Ureter (tissue), 1 donor: ENCODE measurements around the gene MRPL53. TPM values are rescaled to one million over a fixed set of nuclear protein-coding genes. Genes with fewer than 3 reads are reported as not detected.

Experiments used
- DNase-seq: peaks from one replicate; pipeline ENCODE4 v3.0.0-alpha.2; 2020; ENCODE audit warnings: low spot score
- total RNA-seq: library from RNA; stranded (reverse); gene quantifications from one replicate; pipeline ENCODE4 v1.2.4, GENCODE V29; 2023
- donor health status: DM: yes; HTN: yes; CAD: no.

MRPL53 gene
- total RNA-seq, 1 donor from 2014 or later = 71.8 TPM

DNA sequence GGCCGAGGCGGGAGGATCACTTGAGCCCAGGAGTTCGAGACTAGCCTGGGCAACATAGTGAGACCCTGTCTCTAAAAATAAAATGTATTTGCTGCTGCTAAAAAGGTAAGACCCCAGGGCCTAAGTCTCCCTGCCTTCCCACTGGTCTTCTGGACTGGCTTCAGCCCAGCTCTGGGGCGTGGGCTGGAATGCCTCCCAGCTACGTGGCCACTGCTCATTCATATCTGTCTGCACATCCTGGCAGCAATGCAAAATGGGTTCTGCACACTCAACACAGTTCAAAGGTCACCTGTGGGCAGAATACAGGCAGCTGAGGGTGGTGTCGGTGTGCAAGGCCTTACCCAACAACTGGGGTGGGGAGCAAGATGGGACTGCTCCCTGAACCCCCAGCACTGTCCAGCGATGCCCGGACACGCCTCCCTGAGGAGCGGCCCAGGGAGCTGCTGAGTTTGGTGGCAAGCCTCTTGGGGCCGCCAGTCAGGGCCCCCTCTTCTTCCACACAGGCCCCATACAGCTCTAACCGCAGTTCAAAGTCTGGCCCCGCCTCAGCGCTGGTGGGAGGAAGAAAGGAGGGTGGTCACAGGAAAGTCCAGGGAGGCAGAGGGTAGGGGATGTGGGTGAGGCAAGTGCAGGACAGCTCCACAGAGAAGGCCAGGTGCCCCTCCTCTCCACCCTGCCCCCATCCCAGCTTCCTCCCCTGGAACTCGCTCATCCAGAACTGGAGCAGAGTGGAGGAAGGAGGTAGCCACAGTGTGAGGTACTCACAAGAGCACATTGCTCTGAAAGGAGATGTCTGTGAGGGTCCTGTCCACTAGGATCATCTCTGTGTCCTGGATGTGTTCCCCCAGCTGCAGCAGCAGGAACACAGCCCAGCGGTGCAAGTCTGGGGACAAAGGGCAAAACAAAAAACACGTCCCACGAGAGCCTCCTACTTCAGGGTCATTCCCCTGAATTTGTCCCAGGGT lies 42.7 kb downstream of the MRPL53 start:
- no peak for DNase-seq

DNA sequence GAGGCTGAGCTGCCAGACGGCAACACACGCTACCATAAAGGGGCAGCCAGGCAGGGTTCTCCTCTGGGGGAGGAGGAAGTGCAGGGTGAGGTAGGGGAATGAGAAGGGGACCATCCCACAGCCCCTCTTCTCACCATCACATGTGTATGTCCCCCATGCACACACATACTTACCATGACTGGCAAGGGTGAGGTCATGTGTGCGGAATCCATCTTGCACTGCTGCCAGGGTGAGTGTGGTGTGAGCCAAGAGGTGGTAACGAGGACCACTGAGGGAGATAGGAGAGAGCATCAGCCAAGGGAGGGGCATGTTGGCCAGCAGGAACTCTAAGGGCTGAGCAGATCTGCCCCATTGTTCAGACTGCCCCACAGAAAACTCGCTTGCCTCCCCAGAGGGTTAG lies 43.8 kb downstream of the MRPL53 start:
- DNase-seq = no peak

DNA sequence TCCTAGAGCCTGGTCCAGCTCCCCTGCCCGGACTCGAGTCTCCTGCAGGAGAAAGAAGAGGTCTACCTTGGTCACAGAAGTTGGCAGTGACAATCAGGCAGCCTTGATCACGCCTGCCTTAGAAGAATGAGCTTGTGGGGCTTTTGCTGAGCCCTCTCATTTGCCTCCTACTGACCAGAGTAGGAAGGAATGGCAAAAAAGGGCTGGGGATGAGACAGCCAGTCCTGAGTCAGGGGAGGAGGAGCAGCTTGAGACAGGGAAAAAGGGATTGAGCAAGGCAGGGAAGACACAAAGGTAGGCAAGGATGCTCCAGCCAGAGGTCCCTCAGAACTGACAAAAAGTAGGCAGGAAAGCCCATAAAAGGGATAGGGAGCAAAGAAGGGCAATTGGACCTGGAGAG lies 44.9 kb downstream of the MRPL53 start:
- DNase-seq = no peak

DNA sequence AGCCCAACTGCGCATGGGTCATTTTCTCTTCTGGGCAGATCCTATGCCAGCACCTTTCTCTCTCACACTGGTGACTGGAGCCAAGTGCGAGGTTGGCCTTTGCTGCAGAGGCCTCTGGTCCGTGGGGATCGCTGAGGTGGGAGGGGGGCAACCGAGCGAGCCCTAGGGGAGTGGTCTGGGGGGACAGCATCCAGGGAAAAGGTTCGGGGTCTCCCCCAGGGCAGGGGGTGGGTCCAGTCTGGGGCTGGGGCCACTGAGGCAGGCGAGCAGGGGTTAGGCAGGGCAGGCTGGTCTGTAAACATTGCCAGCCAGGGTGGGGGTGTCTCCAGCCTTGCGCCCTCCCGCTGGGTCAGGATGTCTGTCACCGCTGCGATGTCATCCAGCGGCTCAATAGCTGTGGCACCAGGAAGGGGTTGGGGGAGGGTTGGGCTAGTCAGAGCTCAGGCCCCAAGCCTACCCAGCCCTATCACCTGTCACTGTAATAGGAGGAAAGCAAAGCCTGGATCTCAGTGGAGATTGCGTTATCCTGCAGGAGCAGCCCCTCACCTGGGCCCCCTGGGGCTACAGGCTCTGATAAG lies 46.2 kb downstream of the MRPL53 start:
- DNase-seq = no peak

DNA sequence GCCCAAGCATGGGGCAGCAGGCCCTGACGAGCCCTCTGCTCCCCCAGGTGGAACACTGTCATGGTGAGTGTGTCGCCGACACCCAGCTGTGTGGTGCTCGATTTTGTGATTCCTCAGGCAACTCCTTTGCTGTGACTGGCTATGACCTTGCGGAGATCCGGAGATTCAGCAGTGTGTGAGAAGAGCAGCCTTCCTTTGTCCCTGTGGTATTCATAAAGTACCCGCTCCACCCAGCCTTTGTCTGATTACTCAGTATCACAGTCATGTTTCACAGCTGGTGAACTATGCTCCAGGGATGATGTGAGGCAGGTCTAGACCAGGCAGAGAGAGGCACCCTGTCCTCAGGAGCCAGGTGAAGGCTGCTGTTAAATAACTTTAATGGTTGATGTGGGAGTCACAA lies 47.0 kb downstream of the MRPL53 start:
- DNase-seq = no peak

DNA sequence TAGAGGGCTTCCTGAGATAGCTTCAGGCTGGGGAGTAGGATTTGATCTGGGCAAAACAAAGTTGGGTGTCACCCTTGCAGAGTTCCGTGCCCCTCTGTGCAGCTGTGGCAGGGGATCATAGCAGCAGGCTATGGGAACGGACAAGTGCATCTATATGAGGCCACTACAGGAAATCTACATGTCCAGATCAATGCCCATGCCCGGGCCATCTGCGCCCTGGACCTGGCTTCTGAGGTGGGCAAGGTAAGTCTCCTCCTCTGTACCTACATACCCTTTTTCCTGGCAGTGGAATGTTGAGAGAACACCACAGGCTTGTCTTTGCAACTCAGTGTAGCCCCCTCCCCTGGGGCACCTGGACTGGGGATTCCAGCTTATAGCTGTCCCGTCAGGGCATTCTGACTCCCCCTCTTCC lies 47.5 kb downstream of the MRPL53 start:
- DNase-seq = no peak

DNA sequence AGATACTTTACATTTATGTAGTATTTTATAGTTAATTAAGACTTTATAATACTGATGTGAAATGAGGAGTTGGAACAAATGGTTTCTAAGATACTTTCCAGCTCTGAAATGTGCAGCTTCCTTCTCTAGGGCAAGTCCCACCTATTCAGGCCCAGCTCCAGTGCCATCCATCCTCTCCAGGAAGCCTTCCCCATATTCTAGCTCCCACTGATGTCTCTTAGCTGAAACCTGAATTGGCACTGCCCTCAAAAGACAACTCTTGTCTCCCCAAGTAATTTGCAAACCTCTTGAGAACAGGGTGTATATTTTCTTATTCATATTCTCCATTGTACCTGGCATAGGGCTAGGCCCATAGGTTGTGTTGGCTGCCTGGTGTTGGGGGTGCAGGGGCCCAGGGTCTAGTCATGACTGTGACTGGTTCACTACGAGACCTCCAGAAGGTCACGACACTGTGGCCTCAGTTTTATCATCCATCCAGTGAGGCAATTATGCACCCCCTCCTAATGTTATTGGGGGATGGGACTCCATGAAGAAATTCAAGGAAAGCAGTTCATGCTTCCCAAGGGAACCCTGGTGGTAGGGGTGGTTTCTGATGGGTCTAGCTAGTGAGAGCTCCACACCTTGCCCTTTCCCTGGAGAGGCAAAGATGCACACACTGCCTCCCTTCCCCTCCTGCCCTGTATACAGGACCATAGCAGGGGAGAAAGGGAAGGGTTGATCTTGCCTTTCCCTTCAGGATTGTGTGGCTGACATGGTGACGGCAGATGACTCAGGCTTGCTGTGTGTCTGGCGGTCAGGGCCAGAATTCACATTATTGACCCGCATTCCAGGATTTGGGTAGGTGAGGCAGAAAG lies 48.1 kb downstream of the MRPL53 start:
- DNase-seq = no peak

DNA sequence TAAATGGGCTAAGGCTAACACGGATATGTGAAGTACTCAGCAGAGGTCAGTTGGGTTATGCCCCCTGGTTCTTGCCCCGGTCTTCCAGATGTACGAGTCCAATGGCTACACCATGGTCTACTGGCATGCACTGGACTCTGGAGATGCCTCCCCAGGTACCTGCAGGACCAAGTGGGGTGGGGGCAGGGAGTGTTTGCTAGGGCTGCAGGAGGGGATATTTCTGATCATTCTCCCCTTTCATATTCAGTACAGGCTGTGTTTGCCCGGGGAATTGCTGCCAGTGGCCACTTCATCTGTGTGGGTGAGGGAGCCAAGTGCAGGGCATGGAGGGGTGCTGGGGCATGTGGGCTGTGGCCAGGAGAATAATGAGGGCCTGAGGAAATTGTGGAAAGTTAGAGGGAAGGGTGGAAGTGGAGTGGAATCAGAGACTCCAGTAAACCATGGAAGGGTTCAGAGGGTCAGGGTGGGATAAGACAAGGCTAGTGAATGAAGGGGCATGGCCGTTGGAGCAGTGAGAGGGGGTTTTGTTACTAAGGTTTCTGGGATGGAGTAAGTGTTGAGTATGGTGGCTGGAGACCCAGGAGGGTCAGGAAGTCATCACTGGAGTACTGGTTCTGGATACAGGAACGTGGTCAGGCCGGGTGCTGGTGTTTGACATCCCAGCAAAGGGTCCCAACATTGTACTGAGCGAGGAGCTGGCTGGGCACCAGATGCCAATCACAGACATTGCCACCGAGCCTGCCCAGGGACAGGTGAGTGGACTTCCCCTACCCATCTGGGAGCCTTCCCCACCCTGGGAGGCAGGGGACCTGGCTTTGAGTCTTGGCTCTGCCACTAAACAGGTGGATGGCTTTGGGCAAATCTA lies 49.0 kb downstream of the MRPL53 start:
- no peak for DNase-seq

Other genes with a start within 250 kb of the MRPL53 start
- 7.2 TPM for gene SLC4A5, start 129.3 kb downstream of the MRPL53 start, total RNA-seq
- gene DCTN1, start 92.4 kb downstream of the MRPL53 start, total RNA-seq = 143 TPM
- gene C2orf81, start 51.1 kb downstream of the MRPL53 start, total RNA-seq = 5.5 TPM
- 11.3 TPM for gene WDR54, start 51.0 kb downstream of the MRPL53 start, total RNA-seq
- 36.4 TPM for gene RTKN, start 30.7 kb downstream of the MRPL53 start, total RNA-seq
- 55.9 TPM for gene INO80B, start 17.6 kb downstream of the MRPL53 start, total RNA-seq
- 100 TPM for gene WBP1, start 14.2 kb downstream of the MRPL53 start, total RNA-seq
- 51.6 TPM for gene MOGS, start 7.3 kb downstream of the MRPL53 start, total RNA-seq
- 28.6 TPM for gene CCDC142, start 10.3 kb upstream of the MRPL53 start, total RNA-seq
- 22.5 TPM for gene TTC31, start 10.4 kb upstream of the MRPL53 start, total RNA-seq
- gene LBX2, start 26.9 kb upstream of the MRPL53 start, total RNA-seq = 0.36 TPM
- 46.6 TPM for gene PCGF1, start 35.0 kb upstream of the MRPL53 start, total RNA-seq
- gene TLX2, start 41.8 kb upstream of the MRPL53 start, total RNA-seq = not detected
- gene DQX1, start 53.6 kb upstream of the MRPL53 start, total RNA-seq = 1.4 TPM
- 98.5 TPM for gene AUP1, start 57.0 kb upstream of the MRPL53 start, total RNA-seq
- 22.4 TPM for gene HTRA2, start 57.3 kb upstream of the MRPL53 start, total RNA-seq
- 6.4 TPM for gene LOXL3, start 81.3 kb upstream of the MRPL53 start, total RNA-seq
- 11.8 TPM for gene DOK1, start 82.0 kb upstream of the MRPL53 start, total RNA-seq
- 1.4 TPM for gene M1AP, start 175.7 kb upstream of the MRPL53 start, total RNA-seq
- gene SEMA4F, start 181.6 kb upstream of the MRPL53 start, total RNA-seq = 9.1 TPM